HEK293T (cell line): ENCODE data around the gene CBARP.

Experiments
- CTCF ChIA-PET: fragments of 350-600 bp; formaldehyde crosslinking; extraction: SDS; loops from one replicate; lab custom pipeline; 2021; ENCODE audit warnings: antibody characterized with exemption, inconsistent platforms; lab: Yijun Ruan, JAX
- POLR2A ChIA-PET: fragments of 350-600 bp; formaldehyde crosslinking; extraction: SDS; loops from one replicate; lab custom pipeline; 2020; ENCODE audit warnings: antibody characterized with exemption, inconsistent platforms; lab: Yijun Ruan, JAX
- DNase-seq: peaks from one replicate; pipeline ENCODE4 v3.0.0; 2012; ENCODE audit warnings: mixed read lengths; ENCODE audit errors: extremely low spot score
- ARNT ChIP-seq: fragments of 450-650 bp; IDR thresholded peaks from 2 replicates; pipeline ENCODE4 v1.6.1; 2017; ENCODE audit warnings: mild to moderate bottlenecking
- BHLHE40 ChIP-seq: fragments of 450-650 bp; IDR thresholded peaks from 2 replicates; pipeline ENCODE4 v1.6.1; 2016; ENCODE audit warnings: mild to moderate bottlenecking, moderate library complexity, borderline replicate concordance
- CTBP1 ChIP-seq: fragments of 450-650 bp; IDR thresholded peaks from 2 replicates; pipeline ENCODE4 v1.6.1; 2016; ENCODE audit warnings: borderline replicate concordance
- ELF4 ChIP-seq: fragments of 450-650 bp; IDR thresholded peaks from 2 replicates; pipeline ENCODE4 v1.6.1; 2017; ENCODE audit warnings: antibody characterized with exemption
- FOXA1 ChIP-seq: fragments of 450-650 bp; IDR thresholded peaks from 2 replicates; pipeline ENCODE4 v1.6.1; 2016; ENCODE audit warnings: mild to moderate bottlenecking
- FOXK2 ChIP-seq: fragments of 450-650 bp; IDR thresholded peaks from 2 replicates; pipeline ENCODE4 v1.6.1; 2016; ENCODE audit warnings: mild to moderate bottlenecking
- FOXM1 ChIP-seq: fragments of 450-650 bp; IDR thresholded peaks from 2 replicates; pipeline ENCODE4 v1.6.1; 2017; ENCODE audit warnings: mild to moderate bottlenecking, borderline replicate concordance
- HDGF ChIP-seq: fragments of 450-650 bp; IDR thresholded peaks from 2 replicates; pipeline ENCODE4 v1.6.1; 2017; ENCODE audit warnings: antibody characterized with exemption, borderline replicate concordance
- L3MBTL2 ChIP-seq: fragments of 450-650 bp; conservative IDR thresholded peaks from 2 replicates; pipeline ENCODE4 v1.6.1; 2016; ENCODE audit warnings: mild to moderate bottlenecking
- LEF1 ChIP-seq: fragments of 450-650 bp; IDR thresholded peaks from 2 replicates; pipeline ENCODE4 v1.6.1; 2017; ENCODE audit warnings: mild to moderate bottlenecking, borderline replicate concordance
- NFRKB ChIP-seq: fragments of 450-650 bp; IDR thresholded peaks from 2 replicates; pipeline ENCODE4 v1.6.1; 2016; ENCODE audit warnings: mild to moderate bottlenecking, moderate library complexity
- SP1 ChIP-seq: fragments of 450-650 bp; IDR thresholded peaks from 2 replicates; pipeline ENCODE4 v1.6.1; 2017
- SUZ12 ChIP-seq: fragments of 450-650 bp; IDR thresholded peaks from 2 replicates; pipeline ENCODE4 v1.6.1; 2016; ENCODE audit warnings: mild to moderate bottlenecking
- TARDBP ChIP-seq: fragments of 450-650 bp; IDR thresholded peaks from 2 replicates; pipeline ENCODE4 v1.6.1; 2016
- ZNF384 ChIP-seq: fragments of 450-650 bp; IDR thresholded peaks from 2 replicates; pipeline ENCODE4 v1.6.1; 2016
- TF ChIP-seq, protein P1 (sequence below): fragments of 450-650 bp; IDR thresholded peaks from 2 replicates; pipeline ENCODE4 v1.6.1; 2016

The CBARP gene

GRCh38 chr19:1220976-1221903 lies 16.6 kb downstream of the CBARP start:
- ChIA-PET CTCF (interaction anchor here (0.9 to 1.4 kb wide), 3 partner anchors 9 to 19 kb away, joined by 3 to 5 read pairs (median 3); no protein-coding TSS in a partner anchor), POLR2A (interaction anchor here (1.9 to 2.6 kb wide), 3 partner anchors 17 to 48 kb away, joined by 4 to 20 read pairs (median 8); partner anchors contain the start of genes ATP5F1D, CBARP and CIRBP)
- no peak for DNase-seq

GRCh38 chr19:1220477-1220930 lies 17.3 kb downstream of the CBARP start:
- ChIA-PET CTCF (interaction anchor here (0.9 to 1.4 kb wide), 3 partner anchors 9 to 20 kb away, joined by 3 to 5 read pairs (median 3); no protein-coding TSS in a partner anchor), POLR2A (interaction anchor here (2.6 kb wide), 1 partner anchor 49 kb away, joined by 20 read pairs; the partner anchor contains the start of gene CIRBP)
- TF ChIP-seq FOXM1 (no peak), SUZ12 (no peak), SP1 (no peak), ARNT (no peak), LEF1 (no peak), FOXA1 (no peak)
- DNase-seq, result no peak

More at GRCh38 chr19:1220976-1221903, 16.6 kb downstream of the CBARP start:
- TF ChIP-seq TARDBP (no peak), FOXM1 (no peak), LEF1 (no peak), ZNF384 (no peak), FOXA1 (no peak), L3MBTL2 (no peak), NFRKB (no peak), BHLHE40 (no peak), SUZ12 (no peak), FOXK2 (no peak)
- TF ChIP-seq, protein P1, sequence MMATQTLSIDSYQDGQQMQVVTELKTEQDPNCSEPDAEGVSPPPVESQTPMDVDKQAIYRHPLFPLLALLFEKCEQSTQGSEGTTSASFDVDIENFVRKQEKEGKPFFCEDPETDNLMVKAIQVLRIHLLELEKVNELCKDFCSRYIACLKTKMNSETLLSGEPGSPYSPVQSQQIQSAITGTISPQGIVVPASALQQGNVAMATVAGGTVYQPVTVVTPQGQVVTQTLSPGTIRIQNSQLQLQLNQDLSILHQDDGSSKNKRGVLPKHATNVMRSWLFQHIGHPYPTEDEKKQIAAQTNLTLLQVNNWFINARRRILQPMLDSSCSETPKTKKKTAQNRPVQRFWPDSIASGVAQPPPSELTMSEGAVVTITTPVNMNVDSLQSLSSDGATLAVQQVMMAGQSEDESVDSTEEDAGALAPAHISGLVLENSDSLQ, result no peak

- ChIA-PET CTCF (interaction anchor here (1.4 kb wide), 1 partner anchor 21 kb away, joined by 5 read pairs; no protein-coding TSS in a partner anchor), POLR2A (interaction anchor here (2.6 kb wide), 1 partner anchor 49 kb away, joined by 20 read pairs; the partner anchor contains the start of gene CIRBP)
- TF ChIP-seq FOXA1 (no peak), TARDBP (no peak), FOXK2 (no peak), NFRKB (no peak), ZNF384 (no peak), LEF1 (no peak), L3MBTL2 (no peak), ARNT (no peak), HDGF (no peak), BHLHE40 (no peak), CTBP1 (no peak), SUZ12 (no peak)
- TF ChIP-seq, protein P1, result no peak
- no peak for DNase-seq
These were observed 17.9 kb downstream of the CBARP start for GRCh38 chr19:1219786-1220476.

DNA sequence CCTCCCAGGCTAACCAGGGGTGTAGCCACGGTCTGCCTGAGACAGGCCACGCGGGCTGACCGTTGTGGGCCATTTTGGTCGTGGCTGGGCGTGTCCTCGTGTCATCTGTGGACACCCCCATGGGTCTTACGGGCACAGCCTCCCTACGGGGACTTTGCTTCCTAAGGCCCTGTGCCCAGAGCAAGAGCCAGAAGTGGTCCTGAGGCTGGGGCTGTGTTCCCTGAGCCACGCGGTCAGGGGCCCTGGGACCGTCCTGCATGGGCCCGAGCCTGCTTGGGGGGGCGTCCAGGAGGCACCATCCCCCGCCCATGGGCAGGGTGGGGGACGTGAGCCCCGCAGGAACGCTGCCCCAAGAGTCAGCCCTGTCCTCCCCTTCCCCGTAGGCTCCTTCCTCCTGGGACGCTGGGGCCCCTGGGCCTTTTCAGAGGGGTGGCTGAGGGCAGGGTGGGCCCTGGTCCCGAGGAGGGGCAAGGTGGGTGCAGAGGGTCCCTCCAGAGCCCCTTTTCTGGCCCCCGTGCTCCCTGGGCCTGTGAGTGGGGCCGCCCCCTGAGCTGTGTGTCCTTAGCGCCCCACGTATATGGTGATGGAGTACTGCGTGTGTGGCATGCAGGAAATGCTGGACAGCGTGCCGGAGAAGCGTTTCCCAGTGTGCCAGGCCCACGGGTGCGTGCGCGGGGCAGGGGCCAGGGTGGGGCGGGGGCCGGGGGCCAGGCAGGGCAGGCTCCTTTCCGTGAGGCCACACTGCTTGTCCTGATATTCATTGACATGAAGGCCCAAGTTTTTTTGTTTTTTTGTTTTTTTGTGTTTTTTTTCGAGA lies 18.8 kb downstream of the CBARP start:
- ChIA-PET POLR2A (interaction anchor here (2.1 kb wide), 1 partner anchor 50 kb away, joined by 14 read pairs; the partner anchor contains the start of gene CIRBP), CTCF (interaction anchor here (2.1 kb wide), 1 partner anchor 106 kb away, joined by 7 read pairs; no protein-coding TSS in a partner anchor)
- no peak for DNase-seq
- TF ChIP-seq ARNT (no peak), FOXM1 (no peak), FOXK2 (no peak), SP1 (no peak), FOXA1 (no peak), L3MBTL2 (no peak), BHLHE40 (no peak), HDGF (no peak), CTBP1 (no peak), ELF4 (no peak), ZNF384 (no peak), TARDBP (no peak), LEF1 (no peak), NFRKB (no peak), SUZ12 (no peak)
- TF ChIP-seq, protein P1, result no peak
